ENCODE measurements around the gene APOBEC2.

DNA sequence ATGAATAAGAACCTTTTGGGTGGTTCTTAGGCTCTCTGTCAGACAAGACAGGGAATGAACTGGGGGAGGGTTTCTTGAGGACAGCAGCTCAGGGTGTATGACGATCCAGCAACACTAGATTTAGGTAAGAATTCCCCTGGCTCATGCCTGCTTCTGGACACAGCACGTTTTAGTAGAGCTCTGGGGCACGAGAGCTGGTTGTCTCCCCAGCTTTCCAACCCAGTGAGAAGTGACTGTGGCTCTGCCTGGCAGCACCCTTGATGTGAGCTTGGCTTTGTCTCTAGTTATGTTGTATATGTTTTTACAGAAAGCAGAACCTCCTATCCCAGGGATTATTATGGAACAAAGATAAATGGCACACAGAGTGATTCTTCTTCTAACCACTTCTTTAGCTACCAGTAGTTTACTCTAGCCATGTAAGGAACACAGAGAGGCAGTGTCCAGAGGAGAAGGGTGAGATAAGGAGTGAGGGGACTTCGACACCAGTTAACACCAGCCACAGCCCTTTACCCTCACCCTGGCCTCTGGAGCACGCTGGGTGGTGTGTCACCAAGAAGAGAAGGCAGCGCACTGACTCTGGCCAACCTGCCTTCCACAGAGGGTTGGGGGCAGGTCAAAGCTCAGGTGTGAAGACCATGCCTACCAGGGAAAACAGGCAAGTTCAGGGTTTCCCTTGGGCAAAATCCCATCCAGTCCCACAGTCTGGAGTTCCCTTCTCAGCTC is 3.9 kb downstream of the APOBEC2 start:
- TF ChIP-seq CEBPB (IDR thresholded peaks at IDR 0.05) (no peak), CREB1 (IDR thresholded peaks at IDR 0.05; ENCODE audit: low read depth) (no peak)

Data from Ishikawa (cell line).